A549 (cell line): ENCODE results near the gene LY6G6D. TPM values are rescaled to one million over a fixed set of nuclear protein-coding genes. Genes with fewer than 3 reads are reported as not detected.

Experiments used
- ATAC-seq, 2 experiments: fragments of 200-7000 bp in 1 of 2; fragments of >200 bp in 1 of 2; cut with Nextera tagmentation in 1 of 2; cut with Tn5 transposase in 1 of 2; 3 replicates each; pipeline versions ENCODE4 v1.8.0 to v1.9.1; 2018 to 2020; ENCODE audit warnings: mild to moderate bottlenecking in 1 of 2, moderate library complexity in 1 of 2
- CTCF ChIA-PET: fragments of 300-600 bp; sonication (Branson Sonifier 250); formaldehyde crosslinking; extraction: SDS; loops from one replicate; lab custom pipeline; 2021; ENCODE audit warnings: antibody characterized with exemption, inconsistent platforms; lab: Yijun Ruan, JAX
- POLR2A ChIA-PET: fragments of 350-600 bp; formaldehyde crosslinking; extraction: SDS; loops from one replicate; lab custom pipeline; 2021; ENCODE audit warnings: antibody characterized with exemption, inconsistent platforms; lab: Yijun Ruan, JAX
- DNase-seq, 2 experiments: peaks; one replicate each; pipeline versions ENCODE4 v3.0.0 to v3.0.0-alpha.2; 2011 to 2016; ENCODE audit warnings: low read depth in 1 of 2, low spot score in 1 of 2
- FAIRE-seq: peaks from 2 replicates; lab custom pipeline; 2011; peaks lifted over from hg19 to GRCh38; lab: Jason Lieb, UNC
- H3K27ac ChIP-seq, 2 experiments: fragments of >200 bp; sonication (Bioruptor Twin); formaldehyde crosslinking; 3 replicates each; pipeline ENCODE4 v1.5.1; 2016 to 2017
- H3K4me1 ChIP-seq: fragments of >200 bp; sonication (Bioruptor Twin); formaldehyde crosslinking; 3 replicates; pipeline ENCODE4 v1.6.1; 2016
- H3K4me2 ChIP-seq: fragments of >200 bp; sonication (Bioruptor Twin); formaldehyde crosslinking; 3 replicates; pipeline ENCODE4 v1.6.1; 2016
- H3K4me3 ChIP-seq: fragments of >200 bp; sonication (Bioruptor Twin); formaldehyde crosslinking; 3 replicates; pipeline ENCODE4 v1.5.1; 2016
- H3K9me3 ChIP-seq: fragments of >200 bp; sonication (Bioruptor Twin); formaldehyde crosslinking; 3 replicates; pipeline ENCODE4 v1.6.1; 2016
- CBX8 ChIP-seq: fragments of 200-600 bp; sonication (generic); IDR thresholded peaks from 2 replicates; pipeline ENCODE4 v1.6.1; 2016
- CHD4 ChIP-seq: fragments of 200-600 bp; sonication (generic); IDR thresholded peaks from 2 replicates; pipeline ENCODE4 v1.6.1; 2016; ENCODE audit warnings: antibody characterized with exemption, mild to moderate bottlenecking, borderline replicate concordance
- E2F6 ChIP-seq: IDR thresholded peaks from 2 replicates; pipeline ENCODE4 v1.6.1; 2012; ENCODE audit warnings: low read depth, borderline replicate concordance
- EHMT2 ChIP-seq: fragments of 200-600 bp; sonication (generic); IDR thresholded peaks from 2 replicates; pipeline ENCODE4 v1.6.1; 2016; ENCODE audit warnings: antibody characterized with exemption, low read depth, mild to moderate bottlenecking, moderate library complexity
- EP300 ChIP-seq, 2 experiments: fragments of >200 bp; sonication (Bioruptor Twin); formaldehyde crosslinking; IDR thresholded peaks; 2 replicates in 1 of 2; 3 replicates in 1 of 2; pipeline ENCODE4 v1.6.1; 2016 to 2017
- ESRRA ChIP-seq: fragments of 150-350 bp; IDR thresholded peaks from 2 replicates; pipeline ENCODE4 v1.6.1; 2014; ENCODE audit warnings: mild to moderate bottlenecking, low read length, borderline replicate concordance
- FOXS1 ChIP-seq: fragments of 250-450 bp; sonication (Bioruptor Pico); IDR thresholded peaks from 2 replicates; pipeline ENCODE4 v1.5.0; 2020; ENCODE audit warnings: mild to moderate bottlenecking, moderate library complexity
- HEYL ChIP-seq: fragments of 250-450 bp; sonication (Bioruptor Pico); IDR thresholded peaks from 2 replicates; pipeline ENCODE4 v1.8.0; 2021; ENCODE audit warnings: mild to moderate bottlenecking, moderate library complexity
- HOXA7 ChIP-seq: fragments of 250-450 bp; sonication (Bioruptor Pico); IDR thresholded peaks from 2 replicates; pipeline ENCODE4 v1.5.0; 2020; ENCODE audit warnings: mild to moderate bottlenecking, moderate library complexity
- JUNB ChIP-seq: fragments of >200 bp; sonication (Bioruptor Twin); formaldehyde crosslinking; IDR thresholded peaks from 2 replicates; pipeline ENCODE4 v1.6.1; 2016
- KDM1A ChIP-seq: fragments of 200-600 bp; sonication (generic); IDR thresholded peaks from 2 replicates; pipeline ENCODE4 v1.6.1; 2016; ENCODE audit warnings: low read depth, mild to moderate bottlenecking
- KDM5A ChIP-seq: fragments of 200-600 bp; sonication (generic); IDR thresholded peaks from 2 replicates; pipeline ENCODE4 v1.6.1; 2016; ENCODE audit warnings: antibody characterized with exemption, mild to moderate bottlenecking
- MAFK ChIP-seq: fragments of 450-650 bp; IDR thresholded peaks from 2 replicates; pipeline ENCODE4 v1.6.1; 2014; ENCODE audit not compliant: partially characterized antibody
- MYC ChIP-seq: IDR thresholded peaks from 2 replicates; pipeline ENCODE4 v1.6.1; 2012; ENCODE audit warnings: mild to moderate bottlenecking, inconsistent platforms, low read length, improper control_type of control experiment, borderline replicate concordance
- NPAS2 ChIP-seq: fragments of 250-450 bp; sonication (Bioruptor Pico); IDR thresholded peaks from 2 replicates; pipeline ENCODE4 v1.8.0; 2022; ENCODE audit warnings: mild to moderate bottlenecking, moderate library complexity, borderline replicate concordance
- PHF8 ChIP-seq: fragments of 200-600 bp; sonication (generic); IDR thresholded peaks from 2 replicates; pipeline ENCODE4 v1.6.1; 2016; ENCODE audit warnings: low read depth, mild to moderate bottlenecking, antibody characterized with exemption, moderate library complexity, borderline replicate concordance
- POLR2AphosphoS2 ChIP-seq: conservative IDR thresholded peaks from 2 replicates; pipeline ENCODE4 v1.6.1; 2012; ENCODE audit warnings: low read length, improper control_type of control experiment, inconsistent platforms
- RARB ChIP-seq: fragments of 250-450 bp; sonication (Bioruptor Pico); IDR thresholded peaks from 2 replicates; pipeline ENCODE4 v1.8.0; 2021; ENCODE audit warnings: mild to moderate bottlenecking, moderate library complexity
- SMC3 ChIP-seq: fragments of >200 bp; sonication (Bioruptor Twin); formaldehyde crosslinking; IDR thresholded peaks from 3 replicates; pipeline ENCODE4 v1.6.1; 2018; ENCODE audit warnings: inconsistent platforms
- TFCP2L1 ChIP-seq: fragments of 250-450 bp; sonication (Bioruptor Pico); IDR thresholded peaks from 2 replicates; pipeline ENCODE4 v1.5.0; 2021; ENCODE audit warnings: mild to moderate bottlenecking
- TP53 ChIP-seq: fragments of 250-450 bp; sonication (Bioruptor Pico); IDR thresholded peaks from 2 replicates; pipeline ENCODE4 v1.5.0; 2021; ENCODE audit warnings: mild to moderate bottlenecking, moderate library complexity
- USF2 ChIP-seq: fragments of 450-650 bp; IDR thresholded peaks from 2 replicates; pipeline ENCODE4 v1.6.1; 2014; ENCODE audit warnings: antibody characterized with exemption
- ZC3H11A ChIP-seq: fragments of 450-650 bp; IDR thresholded peaks from 2 replicates; pipeline ENCODE4 v1.6.1; 2014; ENCODE audit warnings: antibody characterized with exemption, mild to moderate bottlenecking
- ZSCAN20 ChIP-seq: fragments of 250-450 bp; sonication (Bioruptor Pico); IDR thresholded peaks from 2 replicates; pipeline ENCODE4 v1.8.0; 2022; ENCODE audit warnings: mild to moderate bottlenecking, moderate library complexity
- WGBS: methylation state at CpG from one replicate; pipeline ENCODE4 v1.1.6; 2017; ENCODE audit errors: missing lambda C conversion rate; 5-methylcytosine and 5-hydroxymethylcytosine counted together
- polyA plus RNA-seq, 4 experiments: library from polyadenylated mRNA; depleted of rRNA in 3 of 4; stranded (reverse); fragments of >200 nt; fragmentation: RNase III in 1 of 4; extraction: RNeasy Plus Mini Kit Qiagen cat#74134 plus additional on column Dnase treatment in 1 of 4; gene quantifications; 2 replicates in 3 of 4; 3 replicates in 1 of 4; pipeline ENCODE4 v1.2.3, GENCODE V29; 2011 to 2017
- TF ChIP-seq, protein P1 (sequence below): IDR thresholded peaks from 2 replicates; pipeline ENCODE4 v1.6.1; 2012
- TF ChIP-seq, protein P2 (sequence below): fragments of 250-450 bp; sonication (Bioruptor Pico); IDR thresholded peaks from 2 replicates; pipeline ENCODE4 v1.5.0; 2021; ENCODE audit warnings: mild to moderate bottlenecking, moderate library complexity, borderline replicate concordance

The LY6G6D gene
- polyA plus RNA-seq, 2 of the 4 experiments (the other 2 are of a cell fraction), result not detected

- no peaks in the 10 kb centered on the region for H3K9me3 ChIP-seq
- no peak overlapping the region for H3K4me2 ChIP-seq
- FAIRE-seq (no peak), DNase-seq (no peak), ATAC-seq (no peak)
- WGBS, result 92% methylated on average over 8 of the region's 9 CpGs
- no peaks in the 10 kb centered on the region; the same call in 2 of the 3 replicates for H3K4me1 ChIP-seq
- no peak overlapping the region for H3K27ac ChIP-seq
- ChIA-PET CTCF (interaction anchor here (0.6 to 2.9 kb wide), 5 partner anchors 11 to 119 kb away, joined by 3 to 11 read pairs (median 4); partner anchors contain the start of genes ABHD16A, DDAH2 and LY6G5C), POLR2A (no interaction called here)
- no peak overlapping the region for H3K4me3 ChIP-seq
- TF ChIP-seq ZC3H11A (no peak), JUNB (no peak), KDM5A (no peak), FOXS1 (CRISPR knock-in tag) (no peak), CBX8 (no peak), NPAS2 (CRISPR knock-in tag) (no peak), USF2 (no peak), TFCP2L1 (CRISPR knock-in tag) (no peak), ESRRA (no peak), HOXA7 (CRISPR knock-in tag) (no peak), KDM1A (no peak)
- TF ChIP-seq, protein P1, sequence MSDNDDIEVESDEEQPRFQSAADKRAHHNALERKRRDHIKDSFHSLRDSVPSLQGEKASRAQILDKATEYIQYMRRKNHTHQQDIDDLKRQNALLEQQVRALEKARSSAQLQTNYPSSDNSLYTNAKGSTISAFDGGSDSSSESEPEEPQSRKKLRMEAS, result no peak
- TF ChIP-seq, protein P2, sequence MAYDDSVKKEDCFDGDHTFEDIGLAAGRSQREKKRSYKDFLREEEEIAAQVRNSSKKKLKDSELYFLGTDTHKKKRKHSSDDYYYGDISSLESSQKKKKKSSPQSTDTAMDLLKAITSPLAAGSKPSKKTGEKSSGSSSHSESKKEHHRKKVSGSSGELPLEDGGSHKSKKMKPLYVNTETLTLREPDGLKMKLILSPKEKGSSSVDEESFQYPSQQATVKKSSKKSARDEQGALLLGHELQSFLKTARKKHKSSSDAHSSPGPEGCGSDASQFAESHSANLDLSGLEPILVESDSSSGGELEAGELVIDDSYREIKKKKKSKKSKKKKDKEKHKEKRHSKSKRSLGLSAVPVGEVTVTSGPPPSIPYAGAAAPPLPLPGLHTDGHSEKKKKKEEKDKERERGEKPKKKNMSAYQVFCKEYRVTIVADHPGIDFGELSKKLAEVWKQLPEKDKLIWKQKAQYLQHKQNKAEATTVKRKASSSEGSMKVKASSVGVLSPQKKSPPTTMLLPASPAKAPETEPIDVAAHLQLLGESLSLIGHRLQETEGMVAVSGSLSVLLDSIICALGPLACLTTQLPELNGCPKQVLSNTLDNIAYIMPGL (CRISPR knock-in tag), result no peak
These were observed 22.3 kb upstream of the LY6G6D start for GRCh38 chr6:31692886-31693285.

DNA sequence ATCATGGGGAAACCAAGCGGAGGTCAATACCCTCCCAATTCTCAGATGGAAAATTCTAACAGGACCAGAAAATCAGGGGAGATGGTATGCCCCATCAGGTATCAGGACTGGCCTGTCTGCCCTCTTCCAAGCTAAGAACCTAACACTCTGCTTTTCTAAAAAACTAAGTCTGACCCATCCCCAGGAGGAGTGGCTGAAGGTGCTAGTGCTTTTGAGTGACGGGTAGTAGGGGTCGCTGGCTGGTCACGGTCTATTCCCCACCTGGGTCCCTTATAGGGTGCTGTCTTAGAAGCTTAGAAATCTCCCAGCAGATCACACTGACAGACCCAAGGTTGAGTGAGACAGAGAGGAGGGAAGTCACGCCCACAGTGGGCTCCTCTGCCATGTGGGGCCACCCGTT is 21.6 kb upstream of the LY6G6D start:
- Histone ChIP-seq H3K27ac (no peak overlapping the region), H3K9me3 (no peaks in the 10 kb centered on the region), H3K4me3 (no peak overlapping the region), H3K4me1 (no peaks in the 10 kb centered on the region; the same call in 2 of the 3 replicates), H3K4me2 (no peak overlapping the region)
- TF ChIP-seq CHD4, result no peak
- no peak for TF ChIP-seq EHMT2
- TF ChIP-seq POLR2AphosphoS2, result no peak
- no peak for TF ChIP-seq ZSCAN20 (CRISPR knock-in tag)
- no peak for TF ChIP-seq CBX8
- TF ChIP-seq RARB (CRISPR knock-in tag), result no peak
- no peak for TF ChIP-seq TP53 (CRISPR knock-in tag)
- TF ChIP-seq MYC, result no peak
- TF ChIP-seq, protein P1, result no peak
- TF ChIP-seq EP300 (IDR thresholded peaks at IDR 0.05), result no peak
- no peak for TF ChIP-seq ESRRA
- TF ChIP-seq SMC3, result no peak
- TF ChIP-seq MAFK, result no peak
- no peak for TF ChIP-seq E2F6
- no peak for TF ChIP-seq PHF8
- no peak for TF ChIP-seq HEYL (CRISPR knock-in tag)
- DNase-seq (no peak), FAIRE-seq (no peak), ATAC-seq (no peak)
- ChIA-PET CTCF (interaction anchor here (0.6 to 1.8 kb wide), 6 partner anchors 10 to 170 kb away, joined by 3 to 9 read pairs (median 3); partner anchors contain the start of genes ABHD16A and DDAH2), POLR2A (interaction anchor here (1.2 to 1.4 kb wide), 2 partner anchors 122 to 134 kb away, joined by 3 to 5 read pairs; partner anchors contain the start of genes HSPA1A, HSPA1B and HSPA1L)
- 94% methylated on average over 4 of the region's 6 CpGs for WGBS
